HG02884 (cell line): Measurements from ENCODE around the gene HINFP.

Source experiments
- ATAC-seq: cut with Tn5 transposase; IDR thresholded peaks from one replicate; pipeline ENCODE4 v1.9.1; 2021; ENCODE audit warnings: mild to moderate bottlenecking, moderate library complexity; ENCODE audit not compliant: unreplicated experiment

The HINFP gene

GRCh38 chr11:119121008-119121810, at the start of gene HINFP:
Gene HINFP (plus strand): TSS chr11:119121580. CDS start chr11:119126945, 5,365 bp downstream.
- ATAC-seq = peak; percentile 92

- ATAC-seq = no peak
These were observed 43.5 kb upstream of the HINFP start for GRCh38 chr11:119077839-119078238.

GRCh38 chr11:119078675-119079420, 42.5 kb upstream of the HINFP start:
- ATAC-seq = no peak

- ATAC-seq = no peak
These were observed 39.6 kb upstream of the HINFP start for GRCh38 chr11:119081682-119082260.

GRCh38 chr11:119084663-119085436, 36.5 kb upstream of the HINFP start, which contains the start of gene HMBS:
Gene HMBS (plus strand): TSS chr11:119084881. CDS start chr11:119085034, 153 bp downstream.
- ATAC-seq = peak; percentile 89

- peak; percentile 11 for ATAC-seq
These were observed 35.9 kb upstream of the HINFP start for GRCh38 chr11:119085437-119085847.

GRCh38 chr11:119087123-119087522, 34.3 kb upstream of the HINFP start:
- no peak for ATAC-seq

- no peak for ATAC-seq
These were observed 33.6 kb upstream of the HINFP start for GRCh38 chr11:119087747-119088241.

GRCh38 chr11:119088406-119088805, 33.0 kb upstream of the HINFP start:
- no peak for ATAC-seq

GRCh38 chr11:119089319-119089718, 32.1 kb upstream of the HINFP start:
- ATAC-seq = no peak

GRCh38 chr11:119091178-119091577, 30.2 kb upstream of the HINFP start:
- ATAC-seq = no peak

GRCh38 chr11:119091966-119092879, 29.2 kb upstream of the HINFP start:
- no peak for ATAC-seq

- no peak for ATAC-seq
These were observed 28.2 kb upstream of the HINFP start for GRCh38 chr11:119092880-119093842.

- peak; percentile 2 for ATAC-seq
These were observed 27.2 kb upstream of the HINFP start for GRCh38 chr11:119093942-119094815.

GRCh38 chr11:119094816-119095065, 26.6 kb upstream of the HINFP start:
- ATAC-seq = peak; percentile 32

GRCh38 chr11:119095066-119095880, 26.1 kb upstream of the HINFP start:
- peak; percentile 82 for ATAC-seq

- ATAC-seq = no peak
These were observed 21.7 kb upstream of the HINFP start for GRCh38 chr11:119099711-119100110.
